Nephron (organoid): ENCODE data around the gene AMBRA1.

Source experiments
- H3K27ac Mint-ChIP-seq, 3 experiments: 2 replicates each; pipeline ENCODE4 v1.8.0; 2020; ENCODE audit warnings: mixed read lengths in 3 of 3, mild to moderate bottlenecking in 2 of 3, moderate library complexity in 1 of 3
- H3K27me3 Mint-ChIP-seq: 2 replicates; pipeline ENCODE4 v1.8.0; 2021; ENCODE audit warnings: low read depth, mild to moderate bottlenecking, moderate library complexity, mixed read lengths
- H3K36me3 Mint-ChIP-seq: 2 replicates; pipeline ENCODE4 v1.8.0; 2020; ENCODE audit warnings: low read depth, mixed read lengths
- H3K4me1 Mint-ChIP-seq: 2 replicates; pipeline ENCODE4 v1.8.0; 2020; ENCODE audit warnings: mixed read lengths
- H3K4me3 Mint-ChIP-seq, 3 experiments: 2 replicates each; pipeline ENCODE4 v1.8.0; 2020; ENCODE audit warnings: mild to moderate bottlenecking in 3 of 3, mixed read lengths in 3 of 3, moderate library complexity in 2 of 3
- H3K9me3 Mint-ChIP-seq: 2 replicates; pipeline ENCODE4 v1.8.0; 2020; ENCODE audit warnings: mixed read lengths
- TF ChIP-seq, protein P1 (sequence below), 3 experiments: fragments of 200-600 bp; sonication (generic); IDR thresholded peaks; one replicate each; pipeline ENCODE4 v1.5.0; 2021; ENCODE audit warnings: antibody characterized with exemption in 3 of 3; ENCODE audit not compliant: unreplicated experiment in 3 of 3

AMBRA1 gene

DNA sequence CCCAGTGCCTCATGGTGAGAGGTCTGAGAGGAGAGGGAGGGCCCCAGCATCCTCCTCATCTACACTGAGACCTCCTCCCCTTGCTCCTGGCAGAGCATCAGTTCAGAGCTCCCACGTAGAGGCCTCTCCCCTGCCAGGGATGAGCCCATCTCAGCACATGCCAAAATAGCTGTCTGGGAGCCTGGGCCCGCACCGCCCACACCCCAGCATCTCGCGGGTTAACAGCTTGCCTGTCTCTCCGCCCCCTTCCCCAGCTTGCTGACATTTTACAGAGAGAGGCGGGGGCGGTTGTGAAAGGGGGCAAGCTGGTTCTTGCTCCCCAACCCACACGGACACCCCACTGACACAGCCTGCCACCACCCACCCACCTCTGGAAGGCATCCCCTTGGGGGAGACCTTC, 240.1 kb downstream of the AMBRA1 start:
- Mint-ChIP-seq H3K9me3 (no peaks in the 10 kb centered on the region), H3K27ac (peak overlapping the region in 2 of 3 experiments; percentile 89 to 90), H3K36me3 (no peaks in the 10 kb centered on the region), H3K27me3 (peaks cover 7% of the 10 kb centered on the region), H3K4me3 (no peak overlapping the region), H3K4me1 (peaks cover 50% of the 10 kb centered on the region)
- TF ChIP-seq, protein P1, sequence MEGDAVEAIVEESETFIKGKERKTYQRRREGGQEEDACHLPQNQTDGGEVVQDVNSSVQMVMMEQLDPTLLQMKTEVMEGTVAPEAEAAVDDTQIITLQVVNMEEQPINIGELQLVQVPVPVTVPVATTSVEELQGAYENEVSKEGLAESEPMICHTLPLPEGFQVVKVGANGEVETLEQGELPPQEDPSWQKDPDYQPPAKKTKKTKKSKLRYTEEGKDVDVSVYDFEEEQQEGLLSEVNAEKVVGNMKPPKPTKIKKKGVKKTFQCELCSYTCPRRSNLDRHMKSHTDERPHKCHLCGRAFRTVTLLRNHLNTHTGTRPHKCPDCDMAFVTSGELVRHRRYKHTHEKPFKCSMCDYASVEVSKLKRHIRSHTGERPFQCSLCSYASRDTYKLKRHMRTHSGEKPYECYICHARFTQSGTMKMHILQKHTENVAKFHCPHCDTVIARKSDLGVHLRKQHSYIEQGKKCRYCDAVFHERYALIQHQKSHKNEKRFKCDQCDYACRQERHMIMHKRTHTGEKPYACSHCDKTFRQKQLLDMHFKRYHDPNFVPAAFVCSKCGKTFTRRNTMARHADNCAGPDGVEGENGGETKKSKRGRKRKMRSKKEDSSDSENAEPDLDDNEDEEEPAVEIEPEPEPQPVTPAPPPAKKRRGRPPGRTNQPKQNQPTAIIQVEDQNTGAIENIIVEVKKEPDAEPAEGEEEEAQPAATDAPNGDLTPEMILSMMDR (IDR thresholded peaks at IDR 0.05; ENCODE audit: unreplicated experiment in 3 of 3), result no peak

DNA sequence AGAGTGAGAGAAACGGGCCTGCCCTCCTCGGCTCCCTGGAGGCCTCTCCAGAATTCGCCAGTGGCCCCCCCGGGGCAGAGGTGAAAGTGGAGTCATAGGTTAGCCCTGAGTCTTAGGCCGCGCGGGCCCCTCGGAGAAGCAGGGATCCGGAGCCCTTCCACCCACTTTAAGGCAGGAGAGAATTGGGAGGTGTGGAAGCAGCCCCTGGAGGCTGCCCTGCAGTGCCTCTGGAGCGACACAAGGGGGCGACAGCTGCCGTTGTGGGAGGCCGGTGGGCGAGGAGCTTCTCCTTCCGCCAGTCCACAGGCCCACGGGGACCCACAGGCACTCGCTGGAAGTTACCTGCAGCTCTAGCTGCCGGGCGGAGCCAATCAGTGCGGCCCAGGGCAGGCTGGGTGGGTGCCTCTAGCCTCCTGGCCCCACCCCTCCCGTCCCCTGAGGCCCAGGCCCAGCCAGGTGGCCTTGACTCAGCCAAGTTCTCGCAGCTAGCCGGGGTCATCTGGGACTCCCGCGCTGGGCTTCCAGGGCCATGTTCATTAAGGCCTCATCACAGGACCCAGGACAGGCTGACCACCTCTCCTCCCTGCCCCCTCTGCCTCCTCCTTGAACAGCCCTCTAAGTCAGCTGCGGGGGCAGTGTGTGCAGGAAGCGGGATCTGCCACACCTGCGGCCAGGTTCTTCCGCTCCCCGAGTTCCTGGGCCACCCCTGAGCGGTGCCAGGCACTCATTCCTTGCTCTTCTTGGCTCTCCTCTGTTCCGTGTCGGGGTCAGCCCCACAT, 241.6 kb downstream of the AMBRA1 start:
- H3K36me3 Mint-ChIP-seq, result no peaks in the 10 kb centered on the region
- H3K4me3 Mint-ChIP-seq, result peak overlapping the region in 2 of 3 experiments; percentile 19 to 64
- peak overlapping the region in 1 of 3 experiments; percentile 39 for H3K27ac Mint-ChIP-seq
- TF ChIP-seq, protein P1 (IDR thresholded peaks at IDR 0.05; ENCODE audit: unreplicated experiment in 3 of 3), result peak; percentile 71 to 92 (median 80)
- no peaks in the 10 kb centered on the region for H3K9me3 Mint-ChIP-seq
- peaks cover 7% of the 10 kb centered on the region for H3K27me3 Mint-ChIP-seq
- H3K4me1 Mint-ChIP-seq, result peaks cover 55% of the 10 kb centered on the region

GRCh38 chr11:46351606-46352005, 242.2 kb downstream of the AMBRA1 start:
- Mint-ChIP-seq H3K4me3 (peak overlapping the region in 2 of 3 experiments; percentile 20 to 64), H3K27me3 (peaks cover 7% of the 10 kb centered on the region), H3K27ac (peak overlapping the region in 1 of 3 experiments; percentile 39), H3K36me3 (no peaks in the 10 kb centered on the region), H3K9me3 (no peaks in the 10 kb centered on the region), H3K4me1 (peaks cover 55% of the 10 kb centered on the region)
- TF ChIP-seq, protein P1 (IDR thresholded peaks at IDR 0.05; ENCODE audit: unreplicated experiment in 3 of 3), result no peak

DNA sequence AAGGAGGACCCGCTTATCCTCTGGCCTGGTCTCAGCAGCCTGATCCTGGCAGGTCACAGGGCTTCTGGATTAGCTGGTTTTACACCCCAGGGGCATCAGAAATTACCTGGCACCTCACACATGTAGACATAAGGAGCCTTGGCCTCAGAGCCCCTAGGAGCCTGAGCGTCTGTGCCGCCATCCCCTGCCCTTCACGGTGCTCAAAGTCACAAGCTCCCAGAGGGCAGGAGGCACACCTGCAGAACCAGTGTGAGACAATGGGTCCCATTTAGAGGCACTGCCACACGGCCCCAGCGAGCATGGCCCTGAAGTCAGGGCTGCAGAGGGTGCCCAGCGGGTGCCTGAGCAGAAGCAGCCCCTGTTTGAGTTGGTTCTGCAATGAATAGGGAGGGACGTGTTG, 242.7 kb downstream of the AMBRA1 start:
- Mint-ChIP-seq H3K4me1 (peaks cover 55% of the 10 kb centered on the region), H3K36me3 (no peaks in the 10 kb centered on the region)
- TF ChIP-seq, protein P1 (IDR thresholded peaks at IDR 0.05; ENCODE audit: unreplicated experiment in 3 of 3), result no peak

GRCh38 chr11:46350695-46351094, 243.1 kb downstream of the AMBRA1 start:
- Mint-ChIP-seq H3K27ac (no peak overlapping the region), H3K4me1 (peaks cover 54% of the 10 kb centered on the region), H3K9me3 (no peaks in the 10 kb centered on the region), H3K27me3 (peaks cover 12% of the 10 kb centered on the region), H3K4me3 (peak overlapping the region; percentile 37 to 69 (median 44)), H3K36me3 (no peaks in the 10 kb centered on the region)
- TF ChIP-seq, protein P1 (IDR thresholded peaks at IDR 0.05; ENCODE audit: unreplicated experiment in 3 of 3), result no peak

More for the DNA sequence above, 242.7 kb downstream of the AMBRA1 start:
- Mint-ChIP-seq H3K4me3 (peak overlapping the region in 1 of 3 experiments; percentile 20), H3K27me3 (peaks cover 12% of the 10 kb centered on the region), H3K27ac (no peak overlapping the region), H3K9me3 (no peaks in the 10 kb centered on the region)
